ENCODE data around the gene TNNC1.
A peak's percentile ranks its signal among the peaks of the same experiment; 100 is the strongest.

The TNNC1 gene

DNA sequence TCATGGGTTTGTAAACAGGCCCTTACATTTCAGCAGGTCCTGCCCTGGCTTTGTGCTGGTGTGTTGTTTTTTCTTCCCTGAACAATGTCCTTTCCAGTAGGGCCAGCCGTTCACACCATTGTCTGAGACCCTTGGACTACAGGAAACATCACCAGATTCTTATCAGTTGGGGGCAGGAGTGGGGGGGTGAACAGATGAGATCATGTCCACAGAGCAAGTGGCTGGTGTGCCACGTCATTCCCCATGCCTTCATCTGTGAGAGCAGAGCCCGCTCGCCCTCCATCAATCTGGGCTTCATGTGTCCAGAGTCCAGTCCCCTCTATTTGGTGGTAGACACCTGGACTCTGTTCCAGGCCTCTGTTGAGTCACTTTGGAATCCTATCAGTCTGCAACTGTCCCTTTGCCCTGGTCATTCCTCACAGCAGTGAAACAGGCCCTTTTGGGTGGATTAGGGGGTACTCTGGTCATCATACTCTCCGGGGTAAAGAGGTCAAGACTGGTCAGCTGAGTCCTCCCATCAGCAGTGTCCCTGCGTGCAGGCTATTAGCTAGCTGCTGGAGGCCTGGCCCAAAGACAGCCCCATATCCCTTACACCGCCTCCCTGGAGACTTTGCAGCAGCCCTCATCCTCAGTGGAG, 23.9 kb downstream of the TNNC1 start:
- TF ChIP-seq, protein P1, sequence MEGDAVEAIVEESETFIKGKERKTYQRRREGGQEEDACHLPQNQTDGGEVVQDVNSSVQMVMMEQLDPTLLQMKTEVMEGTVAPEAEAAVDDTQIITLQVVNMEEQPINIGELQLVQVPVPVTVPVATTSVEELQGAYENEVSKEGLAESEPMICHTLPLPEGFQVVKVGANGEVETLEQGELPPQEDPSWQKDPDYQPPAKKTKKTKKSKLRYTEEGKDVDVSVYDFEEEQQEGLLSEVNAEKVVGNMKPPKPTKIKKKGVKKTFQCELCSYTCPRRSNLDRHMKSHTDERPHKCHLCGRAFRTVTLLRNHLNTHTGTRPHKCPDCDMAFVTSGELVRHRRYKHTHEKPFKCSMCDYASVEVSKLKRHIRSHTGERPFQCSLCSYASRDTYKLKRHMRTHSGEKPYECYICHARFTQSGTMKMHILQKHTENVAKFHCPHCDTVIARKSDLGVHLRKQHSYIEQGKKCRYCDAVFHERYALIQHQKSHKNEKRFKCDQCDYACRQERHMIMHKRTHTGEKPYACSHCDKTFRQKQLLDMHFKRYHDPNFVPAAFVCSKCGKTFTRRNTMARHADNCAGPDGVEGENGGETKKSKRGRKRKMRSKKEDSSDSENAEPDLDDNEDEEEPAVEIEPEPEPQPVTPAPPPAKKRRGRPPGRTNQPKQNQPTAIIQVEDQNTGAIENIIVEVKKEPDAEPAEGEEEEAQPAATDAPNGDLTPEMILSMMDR (conservative IDR thresholded peaks at IDR 0.05; ENCODE audit: low read depth, low read length): no peak
- Histone ChIP-seq H3K9ac (no peak overlapping the region), H3K4me3 (IDR thresholded peaks at IDR 0.05; ENCODE audit: insufficient read depth, low read depth, low read length) (no peak overlapping the region), H3K27me3 (ENCODE audit: insufficient read depth, low read depth) (no peaks in the 10 kb centered on the region), H3K36me3 (ENCODE audit: insufficient read depth) (no peaks in the 10 kb centered on the region), H3K79me2 (ENCODE audit: insufficient read depth, low read depth) (no peaks in the 10 kb centered on the region), H2AFZ (ENCODE audit: low read depth) (no peak overlapping the region), H3K27ac (no peak overlapping the region), H3K4me1 (ENCODE audit: low read depth, poor library complexity, severe bottlenecking) (no peaks in the 10 kb centered on the region), H4K20me1 (ENCODE audit: insufficient read depth) (no peaks in the 10 kb centered on the region), H3K4me2 (no peak overlapping the region)

DNA sequence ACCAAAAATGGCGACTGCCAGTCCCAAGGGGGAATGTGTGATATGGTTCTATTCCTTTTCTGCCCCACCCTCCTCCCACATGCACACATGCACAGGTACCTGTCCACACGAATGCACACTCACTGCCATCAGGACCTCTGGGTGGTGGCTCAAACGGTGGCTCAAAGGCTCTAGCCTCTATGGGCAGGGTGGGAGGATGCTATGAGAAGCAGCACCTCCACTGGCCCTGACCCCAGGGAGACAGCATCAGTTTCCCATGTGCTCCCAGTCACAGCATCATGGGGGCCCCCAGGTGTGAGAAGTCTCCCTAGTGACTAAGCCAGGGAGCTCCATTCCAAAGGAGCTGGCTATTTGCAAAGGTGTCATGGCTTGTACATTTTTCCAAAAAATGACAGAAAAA, 24.8 kb downstream of the TNNC1 start:
- TF ChIP-seq, protein P1 (conservative IDR thresholded peaks at IDR 0.05; ENCODE audit: low read depth, low read length): no peak
- Histone ChIP-seq H3K9ac (no peak overlapping the region), H4K20me1 (ENCODE audit: insufficient read depth) (no peaks in the 10 kb centered on the region), H3K4me2 (no peak overlapping the region), H3K4me3 (IDR thresholded peaks at IDR 0.05; ENCODE audit: insufficient read depth, low read depth, low read length) (no peak overlapping the region), H3K79me2 (ENCODE audit: insufficient read depth, low read depth) (no peaks in the 10 kb centered on the region), H3K27me3 (ENCODE audit: insufficient read depth, low read depth) (no peaks in the 10 kb centered on the region), H3K4me1 (ENCODE audit: low read depth, poor library complexity, severe bottlenecking) (no peaks in the 10 kb centered on the region), H3K36me3 (ENCODE audit: insufficient read depth) (no peaks in the 10 kb centered on the region), H2AFZ (ENCODE audit: low read depth) (no peak overlapping the region), H3K27ac (no peak overlapping the region)

DNA sequence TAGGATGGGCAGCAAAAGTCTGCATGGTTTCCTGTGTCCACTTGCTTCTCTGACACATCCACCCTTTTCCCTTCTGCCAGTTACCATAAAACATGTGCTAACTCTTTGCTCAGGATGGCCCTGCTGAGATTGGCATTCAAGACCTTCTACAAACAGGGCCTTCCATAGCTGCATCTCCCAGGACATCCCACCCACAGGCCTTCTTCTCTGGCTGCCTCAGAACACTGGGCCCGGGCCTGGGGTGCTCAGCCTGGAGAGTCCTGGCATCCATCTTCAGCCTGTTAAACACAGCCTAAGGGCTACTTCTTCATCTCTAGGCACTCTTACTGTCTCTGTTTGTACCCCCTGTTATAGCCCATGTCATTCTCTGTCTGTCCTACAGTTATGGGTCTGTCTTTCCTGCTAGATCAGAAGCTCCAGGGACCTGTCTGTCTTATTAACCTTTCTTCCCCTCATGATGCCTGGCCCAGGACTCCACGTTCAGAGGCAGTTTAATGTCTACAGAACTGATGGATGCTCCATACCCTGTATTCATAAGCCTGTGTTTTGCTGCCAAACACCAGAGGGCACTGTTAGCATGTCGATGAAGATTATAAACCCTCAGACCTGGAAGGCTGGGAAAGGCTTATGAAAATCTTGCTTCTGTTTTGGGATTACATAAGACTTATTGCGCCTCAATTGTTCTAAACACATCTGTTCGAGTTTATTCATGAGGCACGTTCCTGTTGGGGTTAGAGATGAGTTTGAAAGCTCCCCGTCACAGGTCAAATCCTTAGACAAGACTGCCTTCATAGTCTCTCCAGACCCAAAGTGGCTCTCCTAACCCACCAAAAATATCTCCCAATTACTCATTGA, 25.5 kb downstream of the TNNC1 start:
- Histone ChIP-seq H4K20me1 (ENCODE audit: insufficient read depth) (no peaks in the 10 kb centered on the region), H3K36me3 (ENCODE audit: insufficient read depth) (no peaks in the 10 kb centered on the region), H3K27me3 (ENCODE audit: insufficient read depth, low read depth) (no peaks in the 10 kb centered on the region), H3K4me1 (ENCODE audit: low read depth, poor library complexity, severe bottlenecking) (no peaks in the 10 kb centered on the region), H2AFZ (ENCODE audit: low read depth) (no peak overlapping the region), H3K4me3 (IDR thresholded peaks at IDR 0.05; ENCODE audit: insufficient read depth, low read depth, low read length) (no peak overlapping the region), H3K9ac (no peak overlapping the region), H3K79me2 (ENCODE audit: insufficient read depth, low read depth) (no peaks in the 10 kb centered on the region), H3K27ac (no peak overlapping the region), H3K4me2 (no peak overlapping the region)
- TF ChIP-seq, protein P1 (conservative IDR thresholded peaks at IDR 0.05; ENCODE audit: low read depth, low read length): peak; percentile 67

DNA sequence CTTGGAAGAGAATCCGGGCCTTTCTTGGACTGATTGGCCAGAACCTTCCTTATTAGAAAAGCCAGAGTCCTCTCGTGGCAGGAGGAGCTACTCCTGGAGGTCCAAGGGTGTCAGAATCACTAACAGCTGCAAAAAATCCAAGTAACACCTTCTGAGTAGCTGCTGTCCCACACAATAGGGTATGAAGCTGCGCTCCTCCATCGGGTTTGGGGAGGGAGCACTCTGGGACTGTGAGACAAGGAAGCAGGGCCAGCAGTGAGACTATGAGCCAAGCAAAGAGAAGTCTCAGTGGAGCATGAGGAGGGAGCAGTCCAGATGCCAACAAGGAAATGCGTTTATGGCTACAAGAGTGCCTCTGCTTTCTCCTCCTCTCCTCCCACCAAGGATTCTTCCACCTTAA, 30.7 kb downstream of the TNNC1 start:
- no peaks in the 10 kb centered on the region for H3K4me1 ChIP-seq (ENCODE audit: low read depth, poor library complexity, severe bottlenecking)
- H3K27me3 ChIP-seq (ENCODE audit: insufficient read depth, low read depth): no peaks in the 10 kb centered on the region
- no peaks in the 10 kb centered on the region for H3K36me3 ChIP-seq (ENCODE audit: insufficient read depth)
- TF ChIP-seq, protein P1 (conservative IDR thresholded peaks at IDR 0.05; ENCODE audit: low read depth, low read length): no peak
- H3K4me2 ChIP-seq: no peak overlapping the region
- H3K27ac ChIP-seq: no peak overlapping the region
- H4K20me1 ChIP-seq (ENCODE audit: insufficient read depth): no peaks in the 10 kb centered on the region
- no peak overlapping the region for H3K4me3 ChIP-seq (IDR thresholded peaks at IDR 0.05; ENCODE audit: insufficient read depth, low read depth, low read length)
- no peaks in the 10 kb centered on the region for H3K79me2 ChIP-seq (ENCODE audit: insufficient read depth, low read depth)
- H2AFZ ChIP-seq (ENCODE audit: low read depth): no peak overlapping the region
- no peak overlapping the region for H3K9ac ChIP-seq
